ENCODE results near the gene ATP8A1. TPM values are rescaled to one million over a fixed set of nuclear protein-coding genes. Genes with fewer than 3 reads are reported as not detected.
A peak's percentile ranks its signal among the peaks of the same experiment; 100 is the strongest.

ATP8A1 gene
- total and polyA plus RNA-seq, 2 donors from 2014 or later, result 4.6 to 27.4 TPM

DNA sequence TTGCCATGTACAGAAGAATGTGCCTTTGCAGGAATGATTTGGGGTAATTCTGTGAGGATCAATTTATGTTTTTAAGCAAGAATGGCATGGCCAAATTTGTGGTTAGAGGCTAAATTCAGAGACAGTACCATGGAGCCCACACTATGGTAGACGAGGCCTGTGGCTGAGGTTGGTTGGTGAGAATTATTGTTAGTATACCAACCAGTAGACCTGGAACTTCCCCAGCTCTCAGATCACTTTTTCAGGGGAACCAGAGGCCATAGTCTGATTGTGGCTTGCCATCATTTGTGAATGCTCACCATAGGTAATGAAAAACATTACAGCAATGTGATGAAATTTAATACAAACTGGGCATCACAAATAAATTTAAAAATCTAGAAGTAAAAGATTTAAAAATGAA is 203.3 kb downstream of the ATP8A1 start:
- peaks cover 0 to 3% (median 0%) of the 10 kb centered on the region in 3 donors for H3K4me1 ChIP-seq (ENCODE audit: control insufficient read depth in 2 of 3, insufficient read depth in 2 of 3, low read depth in 1 of 3, low read length in 3 of 3)
- intact Hi-C loops (cut with DNase I), result no loop called here
- no peak overlapping the region for H3K27ac ChIP-seq (ENCODE audit: low read depth in 2 of 2, low read length in 2 of 2)
- no peak overlapping the region for H3K4me3 ChIP-seq (ENCODE audit: low read length in 3 of 3)
- no peak overlapping the region for H3K9ac ChIP-seq (ENCODE audit: low read length in 3 of 3)
- FAIRE-seq (no peak), DNase-seq (no peak)
- no peaks in the 10 kb centered on the region for H3K36me3 ChIP-seq (ENCODE audit: control insufficient read depth in 2 of 3, insufficient read depth in 3 of 3, low read length in 3 of 3)
- no peaks in the 10 kb centered on the region for H3K27me3 ChIP-seq (ENCODE audit: control insufficient read depth, insufficient read depth, low read length)
- H3K9me3 ChIP-seq (ENCODE audit: control insufficient read depth in 2 of 3, insufficient read depth in 1 of 3, low read length in 3 of 3), result no peaks in the 10 kb centered on the region
- TF ChIP-seq, protein P1, sequence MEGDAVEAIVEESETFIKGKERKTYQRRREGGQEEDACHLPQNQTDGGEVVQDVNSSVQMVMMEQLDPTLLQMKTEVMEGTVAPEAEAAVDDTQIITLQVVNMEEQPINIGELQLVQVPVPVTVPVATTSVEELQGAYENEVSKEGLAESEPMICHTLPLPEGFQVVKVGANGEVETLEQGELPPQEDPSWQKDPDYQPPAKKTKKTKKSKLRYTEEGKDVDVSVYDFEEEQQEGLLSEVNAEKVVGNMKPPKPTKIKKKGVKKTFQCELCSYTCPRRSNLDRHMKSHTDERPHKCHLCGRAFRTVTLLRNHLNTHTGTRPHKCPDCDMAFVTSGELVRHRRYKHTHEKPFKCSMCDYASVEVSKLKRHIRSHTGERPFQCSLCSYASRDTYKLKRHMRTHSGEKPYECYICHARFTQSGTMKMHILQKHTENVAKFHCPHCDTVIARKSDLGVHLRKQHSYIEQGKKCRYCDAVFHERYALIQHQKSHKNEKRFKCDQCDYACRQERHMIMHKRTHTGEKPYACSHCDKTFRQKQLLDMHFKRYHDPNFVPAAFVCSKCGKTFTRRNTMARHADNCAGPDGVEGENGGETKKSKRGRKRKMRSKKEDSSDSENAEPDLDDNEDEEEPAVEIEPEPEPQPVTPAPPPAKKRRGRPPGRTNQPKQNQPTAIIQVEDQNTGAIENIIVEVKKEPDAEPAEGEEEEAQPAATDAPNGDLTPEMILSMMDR (IDR thresholded peaks at IDR 0.05; ENCODE audit: borderline replicate concordance, extremely low read depth, insufficient read depth), result no peak

DNA sequence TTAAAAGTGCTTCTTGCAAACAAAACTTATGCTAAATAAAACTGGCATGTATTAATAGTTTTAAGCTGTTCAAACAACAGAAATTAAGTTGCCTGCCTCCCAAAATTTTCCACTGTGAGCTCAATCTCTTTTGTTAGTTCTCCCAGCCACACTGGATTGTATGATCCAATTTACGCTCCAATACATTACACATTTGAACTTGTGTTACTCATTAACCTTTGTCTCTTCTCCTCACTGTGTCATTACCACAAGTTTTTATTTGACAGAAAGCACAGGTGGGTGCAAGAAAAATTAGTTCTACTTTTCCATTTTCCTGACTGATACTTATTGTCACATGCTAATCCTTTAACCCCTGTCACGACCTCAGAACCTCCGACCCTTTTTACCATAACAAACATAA is 204.1 kb downstream of the ATP8A1 start:
- no peak overlapping the region for H3K4me3 ChIP-seq (ENCODE audit: low read length in 3 of 3)
- H3K27ac ChIP-seq (ENCODE audit: low read depth in 2 of 2, low read length in 2 of 2), result peak overlapping the region in 1 of 2 donors; percentile 82
- FAIRE-seq (peak; percentile 88), DNase-seq (peak in 2 of 5 donors; percentile 41 to 56)
- H3K9ac ChIP-seq (ENCODE audit: low read length in 3 of 3), result no peak overlapping the region
- no peaks in the 10 kb centered on the region for H3K27me3 ChIP-seq (ENCODE audit: control insufficient read depth, insufficient read depth, low read length)
- H3K9me3 ChIP-seq (ENCODE audit: control insufficient read depth in 2 of 3, insufficient read depth in 1 of 3, low read length in 3 of 3), result no peaks in the 10 kb centered on the region
- TF ChIP-seq, protein P1 (IDR thresholded peaks at IDR 0.05; ENCODE audit: borderline replicate concordance, extremely low read depth, insufficient read depth), result no peak
- no peaks in the 10 kb centered on the region for H3K36me3 ChIP-seq (ENCODE audit: control insufficient read depth in 2 of 3, insufficient read depth in 3 of 3, low read length in 3 of 3)
- intact Hi-C loops (cut with DNase I), result no loop called here
- H3K4me1 ChIP-seq (ENCODE audit: control insufficient read depth in 2 of 3, insufficient read depth in 2 of 3, low read depth in 1 of 3, low read length in 3 of 3), result peaks cover 0 to 3% (median 0%) of the 10 kb centered on the region in 3 donors

DNA sequence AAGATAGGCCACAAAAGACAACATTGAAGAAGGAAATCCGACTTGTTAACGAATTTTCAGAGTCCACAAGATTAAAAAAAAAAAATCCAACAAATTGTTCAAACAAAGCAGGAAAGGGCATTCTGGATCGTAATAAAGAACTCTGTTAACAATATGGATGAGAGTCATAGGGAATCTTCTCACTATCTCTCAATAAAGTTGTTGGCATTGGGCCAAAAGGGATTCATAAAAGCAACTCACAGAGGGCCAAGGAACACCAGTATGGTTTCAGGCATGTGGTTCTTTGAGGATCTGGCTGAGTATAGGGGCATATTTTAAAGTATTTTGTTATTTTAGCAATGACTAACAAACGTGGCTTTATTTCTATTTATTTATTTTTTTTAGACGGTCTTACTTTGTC is 210.1 kb downstream of the ATP8A1 start:
- H3K4me1 ChIP-seq (ENCODE audit: control insufficient read depth in 2 of 3, insufficient read depth in 2 of 3, low read depth in 1 of 3, low read length in 3 of 3), result no peaks in the 10 kb centered on the region
- H3K36me3 ChIP-seq (ENCODE audit: control insufficient read depth in 2 of 3, insufficient read depth in 3 of 3, low read length in 3 of 3), result no peaks in the 10 kb centered on the region
- FAIRE-seq (no peak), DNase-seq (no peak)
- TF ChIP-seq, protein P1 (IDR thresholded peaks at IDR 0.05; ENCODE audit: borderline replicate concordance, extremely low read depth, insufficient read depth), result no peak
- no peaks in the 10 kb centered on the region for H3K9me3 ChIP-seq (ENCODE audit: control insufficient read depth in 2 of 3, insufficient read depth in 1 of 3, low read length in 3 of 3)
- intact Hi-C loops (cut with DNase I), result no loop called here
- H3K27me3 ChIP-seq (ENCODE audit: control insufficient read depth, insufficient read depth, low read length), result no peaks in the 10 kb centered on the region
- no peak overlapping the region for H3K27ac ChIP-seq (ENCODE audit: low read depth in 2 of 2, low read length in 2 of 2)
- H3K9ac ChIP-seq (ENCODE audit: low read length in 3 of 3), result no peak overlapping the region
- no peak overlapping the region for H3K4me3 ChIP-seq (ENCODE audit: low read length in 3 of 3)

DNA sequence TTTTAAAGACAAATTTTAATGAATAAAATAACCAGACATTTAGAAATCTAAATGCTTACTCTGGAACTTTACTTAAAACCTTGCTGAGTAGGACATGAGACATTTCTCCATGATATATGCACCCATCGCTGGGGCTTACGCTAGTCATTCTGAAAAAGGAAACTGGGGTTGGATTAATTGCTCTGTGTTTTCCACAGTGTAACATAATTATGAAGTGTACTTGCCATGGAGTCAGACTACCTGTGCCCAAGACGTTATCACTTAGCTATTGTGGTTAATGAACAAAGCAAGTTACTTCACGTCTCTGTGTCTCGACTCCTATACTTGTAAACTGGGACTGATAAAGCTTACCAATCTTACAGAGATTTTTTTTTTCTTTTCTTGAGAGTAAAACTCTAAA is 211.9 kb downstream of the ATP8A1 start:
- H3K4me3 ChIP-seq (ENCODE audit: low read length in 3 of 3), result no peak overlapping the region
- TF ChIP-seq, protein P1 (IDR thresholded peaks at IDR 0.05; ENCODE audit: borderline replicate concordance, extremely low read depth, insufficient read depth), result no peak
- no peak overlapping the region for H3K9ac ChIP-seq (ENCODE audit: low read length in 3 of 3)
- H3K9me3 ChIP-seq (ENCODE audit: control insufficient read depth in 2 of 3, insufficient read depth in 1 of 3, low read length in 3 of 3), result no peaks in the 10 kb centered on the region
- no peaks in the 10 kb centered on the region for H3K4me1 ChIP-seq (ENCODE audit: control insufficient read depth in 2 of 3, insufficient read depth in 2 of 3, low read depth in 1 of 3, low read length in 3 of 3)
- DNase-seq, result no peak
- intact Hi-C loops (cut with DNase I), result no loop called here
- no peaks in the 10 kb centered on the region for H3K27me3 ChIP-seq (ENCODE audit: control insufficient read depth, insufficient read depth, low read length)
- H3K27ac ChIP-seq (ENCODE audit: low read depth in 2 of 2, low read length in 2 of 2), result no peak overlapping the region
- FAIRE-seq, result no peak
- H3K36me3 ChIP-seq (ENCODE audit: control insufficient read depth in 2 of 3, insufficient read depth in 3 of 3, low read length in 3 of 3), result no peaks in the 10 kb centered on the region
